GM12878 (cell line): Measurements from ENCODE around the gene MRPS27. TPM values are rescaled to one million over a fixed set of nuclear protein-coding genes. Genes with fewer than 3 reads are reported as not detected.

Source experiments
- ATAC-seq: fragments of 200-7000 bp; cut with Tn5 transposase; 3 replicates; pipeline ENCODE4 v1.9.1; 2020; ENCODE audit warnings: mild to moderate bottlenecking, moderate library complexity
- BruUV-seq: library from RNA; stranded (reverse); fragments of 400-500 nt; replicated peaks from 2 replicates; lab custom pipeline; 2021; lab: Mats Ljungman, UMichigan
- CTCF ChIA-PET: fragments of 300-600 bp; sonication (Branson Sonifier 250); formaldehyde crosslinking; extraction: SDS; loops from one replicate; lab custom pipeline; 2021; ENCODE audit warnings: inconsistent platforms; lab: Yijun Ruan, JAX
- POLR2A ChIA-PET: fragments of 350-600 bp; formaldehyde crosslinking; extraction: SDS; loops from one replicate; lab custom pipeline; 2021; ENCODE audit warnings: inconsistent platforms; lab: Charles Lee
- RAD21 ChIA-PET: fragments of 300-600 bp; sonication (Branson Sonifier 250); formaldehyde crosslinking; loops from one replicate; lab custom pipeline; 2023; ENCODE audit warnings: antibody characterized with exemption; ENCODE audit not compliant: unreplicated experiment; lab: Charles Lee
- SMC1A ChIA-PET: fragments of 300-600 bp; sonication (Branson Sonifier 250); formaldehyde crosslinking; loops from one replicate; lab custom pipeline; 2023; ENCODE audit not compliant: unreplicated experiment, uncharacterized antibody; lab: Charles Lee
- DNase-seq: peaks from one replicate; pipeline ENCODE4 v3.0.0-alpha.2; 2011; ENCODE audit warnings: low read depth, low spot score
- FAIRE-seq: peaks from 3 replicates; lab custom pipeline; 2011; peaks lifted over from hg19 to GRCh38; lab: Jason Lieb, UNC
- H2AFZ ChIP-seq: 2 replicates; pipeline ENCODE4 v1.6.0; 2011; ENCODE audit warnings: low read depth, low read length, control low read depth; ENCODE audit not compliant: control insufficient read depth
- H3K27ac ChIP-seq: 2 replicates; pipeline ENCODE4 v1.5.1; 2011; ENCODE audit warnings: control low read depth; ENCODE audit not compliant: control insufficient read depth, insufficient read depth
- H3K27me3 ChIP-seq, 2 experiments: replicated peaks in 1 of 2; 2 replicates each; pipeline versions ENCODE4 v1.6.0 to v1.6.1; 2011; ENCODE audit warnings: low read length in 1 of 2; ENCODE audit not compliant: control insufficient read depth in 2 of 2, insufficient read depth in 2 of 2
- H3K36me3 ChIP-seq, 2 experiments: 2 replicates each; pipeline ENCODE4 v1.5.1; 2011; ENCODE audit warnings: low read length in 1 of 2; ENCODE audit not compliant: control insufficient read depth in 2 of 2, insufficient read depth in 2 of 2
- H3K4me1 ChIP-seq: 2 replicates; pipeline ENCODE4 v1.6.1; 2011; ENCODE audit warnings: mild to moderate bottlenecking, low read length, moderate library complexity, mixed read lengths; ENCODE audit not compliant: control insufficient read depth, insufficient read depth
- H3K4me2 ChIP-seq: 2 replicates; pipeline ENCODE4 v1.6.0; 2011; ENCODE audit warnings: control low read depth; ENCODE audit not compliant: control insufficient read depth, insufficient read depth
- H3K4me3 ChIP-seq: fragments of 200-600 bp; sonication (generic); 2 replicates; pipeline ENCODE4 v1.5.1; 2016
- H3K79me2 ChIP-seq: 2 replicates; pipeline ENCODE4 v1.6.0; 2011; ENCODE audit warnings: low read length; ENCODE audit not compliant: control insufficient read depth, insufficient read depth
- H3K9ac ChIP-seq: 2 replicates; pipeline ENCODE4 v1.8.0; 2011; ENCODE audit warnings: low read length, control low read depth, mixed read lengths; ENCODE audit not compliant: control insufficient read depth, insufficient read depth
- H3K9me3 ChIP-seq: replicated peaks from 3 replicates; pipeline ENCODE4 v1.5.1; 2011; ENCODE audit warnings: mild to moderate bottlenecking, low read length; ENCODE audit not compliant: control insufficient read depth, insufficient read depth
- H4K20me1 ChIP-seq: 2 replicates; pipeline ENCODE4 v1.6.0; 2011; ENCODE audit not compliant: control insufficient read depth, insufficient read depth
- CBX5 ChIP-seq: sonication (generic); IDR thresholded peaks from 2 replicates; pipeline ENCODE4 v1.6.1; 2016; ENCODE audit warnings: low read depth, moderate library complexity, mild to moderate bottlenecking, inconsistent platforms
- EED ChIP-seq: sonication (generic); IDR thresholded peaks from 2 replicates; pipeline ENCODE4 v1.6.1; 2016; ENCODE audit warnings: antibody characterized with exemption, low read depth
- GATAD2B ChIP-seq: fragments of 450-650 bp; conservative IDR thresholded peaks from 2 replicates; pipeline ENCODE4 v1.6.1; 2017; ENCODE audit warnings: low read depth, mild to moderate bottlenecking, moderate library complexity
- HDAC6 ChIP-seq: fragments of 200-600 bp; sonication (generic); IDR thresholded peaks from one replicate; pipeline ENCODE4 v1.8.0; 2017; ENCODE audit warnings: antibody characterized with exemption; ENCODE audit not compliant: unreplicated experiment
- IRF4 ChIP-seq: IDR thresholded peaks from 2 replicates; pipeline ENCODE4 v1.6.1; 2011; ENCODE audit warnings: low read depth, low read length
- NFIC ChIP-seq: IDR thresholded peaks from 2 replicates; pipeline ENCODE4 v1.6.1; 2012; ENCODE audit warnings: low read depth, mild to moderate bottlenecking, inconsistent platforms, low read length, moderate library complexity
- NR2C1 ChIP-seq: fragments of 450-650 bp; IDR thresholded peaks from 2 replicates; pipeline ENCODE4 v1.6.1; 2017; ENCODE audit warnings: antibody characterized with exemption, mild to moderate bottlenecking, moderate library complexity
- POLR2AphosphoS2 ChIP-seq: IDR thresholded peaks from 2 replicates; pipeline ENCODE4 v1.6.1; 2011; ENCODE audit warnings: low read depth, mild to moderate bottlenecking, low read length, improper control_type of control experiment, moderate library complexity
- RAD51 ChIP-seq: fragments of 450-650 bp; IDR thresholded peaks from 2 replicates; pipeline ENCODE4 v1.6.1; 2016; ENCODE audit warnings: moderate library complexity, mild to moderate bottlenecking, inconsistent platforms
- SP1 ChIP-seq: IDR thresholded peaks from one replicate; pipeline ENCODE4 v1.6.1; 2011; ENCODE audit warnings: low read depth, low read length
- STAT1 ChIP-seq: fragments of 450-650 bp; conservative IDR thresholded peaks from 2 replicates; pipeline ENCODE4 v1.6.1; 2014; ENCODE audit warnings: antibody characterized with exemption, mild to moderate bottlenecking
- ZNF24 ChIP-seq: fragments of 450-650 bp; IDR thresholded peaks from 2 replicates; pipeline ENCODE4 v1.6.1; 2017; ENCODE audit warnings: antibody characterized with exemption, mild to moderate bottlenecking
- WGBS: methylation state at CpG from one replicate; pipeline ENCODE4 v1.1.6; 2016; ENCODE audit warnings: low lambda C conversion rate; ENCODE audit not compliant: insufficient replicate concordance, insufficient coverage; ENCODE audit errors: missing lambda C conversion rate; 5-methylcytosine and 5-hydroxymethylcytosine counted together
- in situ Hi-C: fragments of 300-500 bp; cut with MboI; formaldehyde crosslinking; loops from 9 replicates; pipeline ENCODE4 v1.14.3; 2018; ENCODE audit warnings: mixed read lengths
- intact Hi-C: fragments of 100-400 bp; cut with micrococcal nuclease; formaldehyde crosslinking; loops from one replicate; pipeline ENCODE4 v1.14.2; 2022; ENCODE audit not compliant: unreplicated experiment
- polyA plus RNA-seq, 11 experiments: library from polyadenylated mRNA; depleted of rRNA in 4 of 11; unstranded in 6 of 11; stranded (reverse) in 5 of 11; fragments of >200 nt; fragmentation: Nextera tagmentation in 4 of 11; fragmentation: Illumina TruSeq in 1 of 11; extraction: Ambion mirVana in 4 of 11; extraction: Trizol in 1 of 11; gene quantifications; 1 replicate in 1 of 11; 2 replicates in 10 of 11; pipeline versions ENCODE4 v1.2.1 to v1.2.3, GENCODE V29; 2011 to 2016; ENCODE audit warnings: inconsistent platforms in 2 of 11, missing spikeins in 2 of 11, low read depth in 1 of 11
- total RNA-seq, 4 experiments: library from RNA; depleted of rRNA in 3 of 4; stranded (reverse); fragments of >200 nt in 3 of 4; fragmentation: Illumina TruSeq in 1 of 4; extraction: Trizol in 1 of 4; gene quantifications; 2 replicates each; pipeline versions ENCODE4 v1.2.1 to v1.2.3, GENCODE V29; 2013 to 2021
- TF ChIP-seq, protein P1 (sequence below): fragments of 150-350 bp; IDR thresholded peaks from 2 replicates; pipeline ENCODE4 v1.6.1; 2014; ENCODE audit warnings: mild to moderate bottlenecking, low read depth, low read length
- TF ChIP-seq, protein P2 (sequence below): fragments of 150-350 bp; IDR thresholded peaks from 2 replicates; pipeline ENCODE4 v1.6.1; 2016; ENCODE audit warnings: low read depth, low read length

Gene MRPS27
- total and polyA plus RNA-seq, 10 of the 15 experiments (the other 5 are each of a cell fraction or from before 2014, with no cell fraction given): 61.0 to 128 (median 93.0) TPM

DNA sequence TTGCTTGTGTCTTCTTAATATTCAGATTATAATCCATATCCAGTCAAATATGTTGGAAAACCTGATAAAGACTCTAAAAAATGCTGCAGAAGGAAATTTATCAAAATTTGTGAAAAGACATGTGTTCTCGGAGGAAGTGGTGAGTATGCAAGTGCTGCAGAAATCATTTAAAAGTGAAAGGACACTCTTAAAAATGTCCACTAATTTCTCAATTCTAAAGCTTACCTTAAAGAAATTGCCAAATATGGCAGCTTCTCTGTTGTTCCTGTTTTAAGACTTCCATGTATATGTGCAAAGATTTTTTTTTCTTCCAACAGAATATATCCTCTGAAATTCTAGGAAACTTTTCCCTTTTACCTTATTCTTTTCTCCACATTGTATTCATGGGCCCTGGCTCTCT lies 32.6 kb upstream of the MRPS27 start:
- RAD21 ChIA-PET: no interaction called here
- BruUV-seq: no TSS peak
- Histone ChIP-seq H3K4me1 (peaks cover 14% of the 10 kb centered on the region), H3K36me3 (no peaks in the 10 kb centered on the region; a peak in 1 of 4 replicates), H2AFZ (no peak overlapping the region), H3K9ac (no peak overlapping the region), H3K4me3 (no peak overlapping the region), H3K9me3 (no peaks in the 10 kb centered on the region), H3K79me2 (no peaks in the 10 kb centered on the region), H3K27ac (no peak overlapping the region), H4K20me1 (no peaks in the 10 kb centered on the region), H3K27me3 (no peaks in the 10 kb centered on the region), H3K4me2 (no peak overlapping the region)
- CTCF ChIA-PET: no interaction called here
- intact Hi-C loops: no loop called here
- WGBS: 96% methylated on average over 1 of the region's 1 CpG
- ATAC-seq (no peak), DNase-seq (no peak), FAIRE-seq (no peak)
- POLR2A ChIA-PET: no interaction called here
- in situ Hi-C loops: no loop called here
- SMC1A ChIA-PET: no interaction called here
- TF ChIP-seq GATAD2B (no peak), SP1 (no peak), RAD51 (no peak), HDAC6 (no peak), IRF4 (no peak), NFIC (no peak), POLR2AphosphoS2 (no peak), STAT1 (no peak), CBX5 (no peak), NR2C1 (no peak), ZNF24 (no peak), EED (no peak)
- TF ChIP-seq, protein P1, sequence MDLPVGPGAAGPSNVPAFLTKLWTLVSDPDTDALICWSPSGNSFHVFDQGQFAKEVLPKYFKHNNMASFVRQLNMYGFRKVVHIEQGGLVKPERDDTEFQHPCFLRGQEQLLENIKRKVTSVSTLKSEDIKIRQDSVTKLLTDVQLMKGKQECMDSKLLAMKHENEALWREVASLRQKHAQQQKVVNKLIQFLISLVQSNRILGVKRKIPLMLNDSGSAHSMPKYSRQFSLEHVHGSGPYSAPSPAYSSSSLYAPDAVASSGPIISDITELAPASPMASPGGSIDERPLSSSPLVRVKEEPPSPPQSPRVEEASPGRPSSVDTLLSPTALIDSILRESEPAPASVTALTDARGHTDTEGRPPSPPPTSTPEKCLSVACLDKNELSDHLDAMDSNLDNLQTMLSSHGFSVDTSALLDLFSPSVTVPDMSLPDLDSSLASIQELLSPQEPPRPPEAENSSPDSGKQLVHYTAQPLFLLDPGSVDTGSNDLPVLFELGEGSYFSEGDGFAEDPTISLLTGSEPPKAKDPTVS: no peak
- TF ChIP-seq, protein P2, sequence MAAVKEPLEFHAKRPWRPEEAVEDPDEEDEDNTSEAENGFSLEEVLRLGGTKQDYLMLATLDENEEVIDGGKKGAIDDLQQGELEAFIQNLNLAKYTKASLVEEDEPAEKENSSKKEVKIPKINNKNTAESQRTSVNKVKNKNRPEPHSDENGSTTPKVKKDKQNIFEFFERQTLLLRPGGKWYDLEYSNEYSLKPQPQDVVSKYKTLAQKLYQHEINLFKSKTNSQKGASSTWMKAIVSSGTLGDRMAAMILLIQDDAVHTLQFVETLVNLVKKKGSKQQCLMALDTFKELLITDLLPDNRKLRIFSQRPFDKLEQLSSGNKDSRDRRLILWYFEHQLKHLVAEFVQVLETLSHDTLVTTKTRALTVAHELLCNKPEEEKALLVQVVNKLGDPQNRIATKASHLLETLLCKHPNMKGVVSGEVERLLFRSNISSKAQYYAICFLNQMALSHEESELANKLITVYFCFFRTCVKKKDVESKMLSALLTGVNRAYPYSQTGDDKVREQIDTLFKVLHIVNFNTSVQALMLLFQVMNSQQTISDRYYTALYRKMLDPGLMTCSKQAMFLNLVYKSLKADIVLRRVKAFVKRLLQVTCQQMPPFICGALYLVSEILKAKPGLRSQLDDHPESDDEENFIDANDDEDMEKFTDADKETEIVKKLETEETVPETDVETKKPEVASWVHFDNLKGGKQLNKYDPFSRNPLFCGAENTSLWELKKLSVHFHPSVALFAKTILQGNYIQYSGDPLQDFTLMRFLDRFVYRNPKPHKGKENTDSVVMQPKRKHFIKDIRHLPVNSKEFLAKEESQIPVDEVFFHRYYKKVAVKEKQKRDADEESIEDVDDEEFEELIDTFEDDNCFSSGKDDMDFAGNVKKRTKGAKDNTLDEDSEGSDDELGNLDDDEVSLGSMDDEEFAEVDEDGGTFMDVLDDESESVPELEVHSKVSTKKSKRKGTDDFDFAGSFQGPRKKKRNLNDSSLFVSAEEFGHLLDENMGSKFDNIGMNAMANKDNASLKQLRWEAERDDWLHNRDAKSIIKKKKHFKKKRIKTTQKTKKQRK: no peak
- TF ChIP-seq, all 136 proteins: peak for 0
